GM12878 (cell line): Measurements from ENCODE around the gene RPSA. TPM values are rescaled to one million over a fixed set of nuclear protein-coding genes. Genes with fewer than 3 reads are reported as not detected.

ENCODE experiments used
- BHLHE40 ChIP-seq, 2 experiments: fragments of 450-650 bp in 1 of 2; IDR thresholded peaks; 2 replicates each; pipeline ENCODE4 v1.6.1; 2011 to 2017; ENCODE audit warnings: low read depth in 2 of 2, borderline replicate concordance in 1 of 2, improper control_type of control experiment in 1 of 2, low read length in 1 of 2, mild to moderate bottlenecking in 1 of 2
- CBFB ChIP-seq: IDR thresholded peaks from 2 replicates; pipeline ENCODE4 v1.6.1; 2016; ENCODE audit warnings: antibody characterized with exemption, low read depth
- CHD1 ChIP-seq: IDR thresholded peaks from 2 replicates; pipeline ENCODE4 v1.6.1; 2012; ENCODE audit warnings: low read depth, low read length, improper control_type of control experiment
- DPF2 ChIP-seq: fragments of 450-650 bp; IDR thresholded peaks from 2 replicates; pipeline ENCODE4 v1.6.1; 2017; ENCODE audit warnings: mild to moderate bottlenecking
- EED ChIP-seq: sonication (generic); IDR thresholded peaks from 2 replicates; pipeline ENCODE4 v1.6.1; 2016; ENCODE audit warnings: antibody characterized with exemption, low read depth
- KAT2A ChIP-seq: conservative IDR thresholded peaks from 2 replicates; pipeline ENCODE4 v1.6.1; 2011; ENCODE audit warnings: low read depth, low read length; ENCODE audit not compliant: control insufficient read depth
- LARP7 ChIP-seq: fragments of 450-650 bp; IDR thresholded peaks from 2 replicates; pipeline ENCODE4 v1.6.1; 2017; ENCODE audit warnings: mild to moderate bottlenecking
- POLR2A ChIP-seq: IDR thresholded peaks from 2 replicates; pipeline ENCODE4 v1.6.1; 2011; ENCODE audit warnings: low read depth, mild to moderate bottlenecking, low read length
- RAD21 ChIP-seq: IDR thresholded peaks from 2 replicates; pipeline ENCODE4 v1.6.1; 2011; ENCODE audit warnings: mild to moderate bottlenecking, low read depth, low read length, moderate library complexity; ENCODE audit not compliant: insufficient read depth
- SMAD1 ChIP-seq: fragments of 450-650 bp; IDR thresholded peaks from 2 replicates; pipeline ENCODE4 v1.6.1; 2018; ENCODE audit warnings: mild to moderate bottlenecking, low read depth; ENCODE audit not compliant: partially characterized antibody
- SPI1 ChIP-seq: IDR thresholded peaks from 2 replicates; pipeline ENCODE4 v1.6.1; 2011; ENCODE audit warnings: low read depth, mild to moderate bottlenecking, low read length, moderate library complexity, borderline replicate concordance; ENCODE audit not compliant: insufficient read depth
- TBL1XR1 ChIP-seq: IDR thresholded peaks from 2 replicates; pipeline ENCODE4 v1.6.1; 2012; ENCODE audit warnings: low read depth, low read length, improper control_type of control experiment
- TCF12 ChIP-seq: IDR thresholded peaks from 2 replicates; pipeline ENCODE4 v1.6.1; 2011; ENCODE audit warnings: low read depth, mild to moderate bottlenecking, low read length
- TCF3 ChIP-seq: IDR thresholded peaks from 2 replicates; pipeline ENCODE4 v1.6.1; 2012; ENCODE audit warnings: low read depth, mild to moderate bottlenecking, low read length, borderline replicate concordance; ENCODE audit not compliant: insufficient read depth
- polyA plus RNA-seq, 11 experiments: library from polyadenylated mRNA; depleted of rRNA in 4 of 11; unstranded in 6 of 11; stranded (reverse) in 5 of 11; fragments of >200 nt; fragmentation: Nextera tagmentation in 4 of 11; fragmentation: Illumina TruSeq in 1 of 11; extraction: Ambion mirVana in 4 of 11; extraction: Trizol in 1 of 11; gene quantifications; 1 replicate in 1 of 11; 2 replicates in 10 of 11; pipeline versions ENCODE4 v1.2.1 to v1.2.3, GENCODE V29; 2011 to 2016; ENCODE audit warnings: inconsistent platforms in 2 of 11, missing spikeins in 2 of 11, low read depth in 1 of 11
- total RNA-seq, 4 experiments: library from RNA; depleted of rRNA in 3 of 4; stranded (reverse); fragments of >200 nt in 3 of 4; fragmentation: Illumina TruSeq in 1 of 4; extraction: Trizol in 1 of 4; gene quantifications; 2 replicates each; pipeline versions ENCODE4 v1.2.1 to v1.2.3, GENCODE V29; 2013 to 2021
- TF ChIP-seq, protein P1 (sequence below): IDR thresholded peaks from 2 replicates; pipeline ENCODE4 v1.6.1; 2012; ENCODE audit warnings: low read length, inconsistent platforms
- TF ChIP-seq, protein P2 (sequence below): fragments of 150-350 bp; IDR thresholded peaks from 2 replicates; pipeline ENCODE4 v1.6.1; 2014; ENCODE audit warnings: mild to moderate bottlenecking, low read depth, low read length
- TF ChIP-seq, protein P3 (sequence below): fragments of 450-650 bp; IDR thresholded peaks from 2 replicates; pipeline ENCODE4 v1.6.1; 2017; ENCODE audit warnings: mild to moderate bottlenecking, low read depth, inconsistent platforms; ENCODE audit not compliant: poor library complexity, severe bottlenecking
- TF ChIP-seq, protein P4 (sequence below): fragments of 450-650 bp; IDR thresholded peaks from 2 replicates; pipeline ENCODE4 v1.6.1; 2017; ENCODE audit warnings: antibody characterized with exemption, mild to moderate bottlenecking, moderate library complexity
- TF ChIP-seq, protein P5 (sequence below): IDR thresholded peaks from 2 replicates; pipeline ENCODE4 v1.6.1; 2012; ENCODE audit warnings: low read depth, low read length, improper control_type of control experiment
- TF ChIP-seq, protein P6 (sequence below): fragments of 450-650 bp; IDR thresholded peaks from 2 replicates; pipeline ENCODE4 v1.6.1; 2016; ENCODE audit warnings: mild to moderate bottlenecking

Gene RPSA
- total and polyA plus RNA-seq, 10 of the 15 experiments (the other 5 are each of a cell fraction or from before 2014, with no cell fraction given) = 1,012 to 5,036 (median 3,460) TPM

DNA sequence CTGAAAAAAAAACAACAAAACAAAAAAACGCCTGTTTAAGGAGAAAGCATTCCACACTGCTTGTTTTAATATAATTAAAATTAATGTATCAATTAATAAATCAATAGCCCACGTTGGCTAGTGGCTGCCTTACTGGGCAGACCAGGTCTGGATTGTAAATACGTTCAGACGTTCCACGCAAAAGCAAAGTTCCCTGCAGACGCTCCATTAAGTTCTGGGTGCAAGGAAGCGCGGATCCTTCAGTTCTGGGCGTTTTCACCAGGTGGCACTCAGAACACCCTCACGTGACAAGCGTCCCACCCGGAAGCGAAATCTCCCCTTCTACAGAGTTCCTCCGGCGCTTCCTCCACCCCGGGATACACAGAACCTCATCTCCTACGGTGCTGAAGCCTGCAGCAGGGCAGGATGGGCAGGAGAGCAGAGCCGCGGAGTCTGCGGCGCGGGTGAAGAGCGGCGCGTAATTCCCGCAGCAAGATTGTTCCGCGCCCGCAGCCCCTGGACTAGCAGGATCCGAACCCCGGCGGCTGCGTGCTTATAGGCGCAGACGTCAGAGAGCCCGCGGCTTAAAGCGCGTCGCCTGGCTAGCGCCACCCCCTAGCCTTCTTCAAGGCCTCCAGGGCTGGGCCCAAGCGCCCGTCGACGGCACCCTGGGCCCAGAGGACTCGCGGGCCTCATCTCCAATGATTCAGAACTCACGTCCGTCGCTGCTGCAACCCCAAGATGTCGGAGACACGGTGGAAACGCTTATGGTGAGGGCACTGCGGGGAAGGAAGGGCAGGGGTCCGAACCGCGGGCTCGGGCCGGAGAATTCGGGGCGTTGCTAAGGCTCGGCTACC, 23.3 kb upstream of the RPSA start, which contains the start of gene SLC25A38 (continued):
- TF ChIP-seq, protein P1, sequence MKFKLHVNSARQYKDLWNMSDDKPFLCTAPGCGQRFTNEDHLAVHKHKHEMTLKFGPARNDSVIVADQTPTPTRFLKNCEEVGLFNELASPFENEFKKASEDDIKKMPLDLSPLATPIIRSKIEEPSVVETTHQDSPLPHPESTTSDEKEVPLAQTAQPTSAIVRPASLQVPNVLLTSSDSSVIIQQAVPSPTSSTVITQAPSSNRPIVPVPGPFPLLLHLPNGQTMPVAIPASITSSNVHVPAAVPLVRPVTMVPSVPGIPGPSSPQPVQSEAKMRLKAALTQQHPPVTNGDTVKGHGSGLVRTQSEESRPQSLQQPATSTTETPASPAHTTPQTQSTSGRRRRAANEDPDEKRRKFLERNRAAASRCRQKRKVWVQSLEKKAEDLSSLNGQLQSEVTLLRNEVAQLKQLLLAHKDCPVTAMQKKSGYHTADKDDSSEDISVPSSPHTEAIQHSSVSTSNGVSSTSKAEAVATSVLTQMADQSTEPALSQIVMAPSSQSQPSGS = no peak
- TF ChIP-seq, protein P2, sequence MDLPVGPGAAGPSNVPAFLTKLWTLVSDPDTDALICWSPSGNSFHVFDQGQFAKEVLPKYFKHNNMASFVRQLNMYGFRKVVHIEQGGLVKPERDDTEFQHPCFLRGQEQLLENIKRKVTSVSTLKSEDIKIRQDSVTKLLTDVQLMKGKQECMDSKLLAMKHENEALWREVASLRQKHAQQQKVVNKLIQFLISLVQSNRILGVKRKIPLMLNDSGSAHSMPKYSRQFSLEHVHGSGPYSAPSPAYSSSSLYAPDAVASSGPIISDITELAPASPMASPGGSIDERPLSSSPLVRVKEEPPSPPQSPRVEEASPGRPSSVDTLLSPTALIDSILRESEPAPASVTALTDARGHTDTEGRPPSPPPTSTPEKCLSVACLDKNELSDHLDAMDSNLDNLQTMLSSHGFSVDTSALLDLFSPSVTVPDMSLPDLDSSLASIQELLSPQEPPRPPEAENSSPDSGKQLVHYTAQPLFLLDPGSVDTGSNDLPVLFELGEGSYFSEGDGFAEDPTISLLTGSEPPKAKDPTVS = no peak
- TF ChIP-seq, protein P3, sequence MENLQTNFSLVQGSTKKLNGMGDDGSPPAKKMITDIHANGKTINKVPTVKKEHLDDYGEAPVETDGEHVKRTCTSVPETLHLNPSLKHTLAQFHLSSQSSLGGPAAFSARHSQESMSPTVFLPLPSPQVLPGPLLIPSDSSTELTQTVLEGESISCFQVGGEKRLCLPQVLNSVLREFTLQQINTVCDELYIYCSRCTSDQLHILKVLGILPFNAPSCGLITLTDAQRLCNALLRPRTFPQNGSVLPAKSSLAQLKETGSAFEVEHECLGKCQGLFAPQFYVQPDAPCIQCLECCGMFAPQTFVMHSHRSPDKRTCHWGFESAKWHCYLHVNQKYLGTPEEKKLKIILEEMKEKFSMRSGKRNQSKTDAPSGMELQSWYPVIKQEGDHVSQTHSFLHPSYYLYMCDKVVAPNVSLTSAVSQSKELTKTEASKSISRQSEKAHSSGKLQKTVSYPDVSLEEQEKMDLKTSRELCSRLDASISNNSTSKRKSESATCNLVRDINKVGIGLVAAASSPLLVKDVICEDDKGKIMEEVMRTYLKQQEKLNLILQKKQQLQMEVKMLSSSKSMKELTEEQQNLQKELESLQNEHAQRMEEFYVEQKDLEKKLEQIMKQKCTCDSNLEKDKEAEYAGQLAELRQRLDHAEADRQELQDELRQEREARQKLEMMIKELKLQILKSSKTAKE = peak; percentile 16
- TF ChIP-seq, protein P4, sequence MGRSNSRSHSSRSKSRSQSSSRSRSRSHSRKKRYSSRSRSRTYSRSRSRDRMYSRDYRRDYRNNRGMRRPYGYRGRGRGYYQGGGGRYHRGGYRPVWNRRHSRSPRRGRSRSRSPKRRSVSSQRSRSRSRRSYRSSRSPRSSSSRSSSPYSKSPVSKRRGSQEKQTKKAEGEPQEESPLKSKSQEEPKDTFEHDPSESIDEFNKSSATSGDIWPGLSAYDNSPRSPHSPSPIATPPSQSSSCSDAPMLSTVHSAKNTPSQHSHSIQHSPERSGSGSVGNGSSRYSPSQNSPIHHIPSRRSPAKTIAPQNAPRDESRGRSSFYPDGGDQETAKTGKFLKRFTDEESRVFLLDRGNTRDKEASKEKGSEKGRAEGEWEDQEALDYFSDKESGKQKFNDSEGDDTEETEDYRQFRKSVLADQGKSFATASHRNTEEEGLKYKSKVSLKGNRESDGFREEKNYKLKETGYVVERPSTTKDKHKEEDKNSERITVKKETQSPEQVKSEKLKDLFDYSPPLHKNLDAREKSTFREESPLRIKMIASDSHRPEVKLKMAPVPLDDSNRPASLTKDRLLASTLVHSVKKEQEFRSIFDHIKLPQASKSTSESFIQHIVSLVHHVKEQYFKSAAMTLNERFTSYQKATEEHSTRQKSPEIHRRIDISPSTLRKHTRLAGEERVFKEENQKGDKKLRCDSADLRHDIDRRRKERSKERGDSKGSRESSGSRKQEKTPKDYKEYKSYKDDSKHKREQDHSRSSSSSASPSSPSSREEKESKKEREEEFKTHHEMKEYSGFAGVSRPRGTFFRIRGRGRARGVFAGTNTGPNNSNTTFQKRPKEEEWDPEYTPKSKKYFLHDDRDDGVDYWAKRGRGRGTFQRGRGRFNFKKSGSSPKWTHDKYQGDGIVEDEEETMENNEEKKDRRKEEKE = no peak
- TF ChIP-seq DPF2 = 0 out of 2 replicates have a peak, but pooled peaks have one; percentile 63
- TF ChIP-seq TCF3 = no peak
- TF ChIP-seq SPI1 = peak; percentile 27; the same call in 1 of the 2 replicates
- TF ChIP-seq SMAD1 = no peak
- TF ChIP-seq, protein P5, sequence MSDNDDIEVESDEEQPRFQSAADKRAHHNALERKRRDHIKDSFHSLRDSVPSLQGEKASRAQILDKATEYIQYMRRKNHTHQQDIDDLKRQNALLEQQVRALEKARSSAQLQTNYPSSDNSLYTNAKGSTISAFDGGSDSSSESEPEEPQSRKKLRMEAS = peak; percentile 94
- TF ChIP-seq, protein P6, sequence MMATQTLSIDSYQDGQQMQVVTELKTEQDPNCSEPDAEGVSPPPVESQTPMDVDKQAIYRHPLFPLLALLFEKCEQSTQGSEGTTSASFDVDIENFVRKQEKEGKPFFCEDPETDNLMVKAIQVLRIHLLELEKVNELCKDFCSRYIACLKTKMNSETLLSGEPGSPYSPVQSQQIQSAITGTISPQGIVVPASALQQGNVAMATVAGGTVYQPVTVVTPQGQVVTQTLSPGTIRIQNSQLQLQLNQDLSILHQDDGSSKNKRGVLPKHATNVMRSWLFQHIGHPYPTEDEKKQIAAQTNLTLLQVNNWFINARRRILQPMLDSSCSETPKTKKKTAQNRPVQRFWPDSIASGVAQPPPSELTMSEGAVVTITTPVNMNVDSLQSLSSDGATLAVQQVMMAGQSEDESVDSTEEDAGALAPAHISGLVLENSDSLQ = peak; percentile 76
- no peak for TF ChIP-seq CHD1
- TF ChIP-seq LARP7 = no peak
- peak; percentile 20; the same call in 1 of the 2 replicates for TF ChIP-seq TBL1XR1
- peak; percentile 52 for TF ChIP-seq EED
- TF ChIP-seq CBFB = peak; percentile 30; the same call in 1 of the 2 replicates
- no peak; the same call in 1 of the 2 replicates for TF ChIP-seq RAD21
- TF ChIP-seq KAT2A = no peak
- TF ChIP-seq BHLHE40 (IDR thresholded peaks at IDR 0.05; ENCODE audit: borderline replicate concordance in 1 of 2, low read depth in 2 of 2, low read length in 1 of 2) = peak; percentile 95 to 96
- TF ChIP-seq TCF12 = 0 out of 2 replicates have a peak, but pooled peaks have one; percentile 28
- TF ChIP-seq POLR2A = peak; percentile 71
